Measurements from ENCODE around the gene DUSP6.
"Not testable (repeated sequence)": the region's sequence is repeated elsewhere in the genome, so short reads cannot be mapped to it uniquely, and the experiment has no call there.

The DUSP6 gene

GRCh38 chr12:89351489-89352241 is 636 bp downstream of the DUSP6 start:
- no peak for DNase-seq (ENCODE audit: low read depth in 2 of 2)

GRCh38 chr12:89350630-89351488 is 1.4 kb downstream of the DUSP6 start:
- DNase-seq (ENCODE audit: low read depth in 2 of 2) = no peak

GRCh38 chr12:89350260-89350629 is 2.1 kb downstream of the DUSP6 start:
- no peak for DNase-seq (ENCODE audit: low read depth in 2 of 2)

GRCh38 chr12:89349814-89350213 is 2.5 kb downstream of the DUSP6 start:
- no peak for DNase-seq (ENCODE audit: low read depth in 2 of 2)

GRCh38 chr12:89348894-89349699 is 3.2 kb downstream of the DUSP6 start:
- no peak for DNase-seq (ENCODE audit: low read depth in 2 of 2)

- no peak for DNase-seq (ENCODE audit: low read depth in 2 of 2)
Observed at GRCh38 chr12:89347325-89347829, 4.9 kb downstream of the DUSP6 start.

- DNase-seq (ENCODE audit: low read depth in 2 of 2) = no peak
Observed at GRCh38 chr12:89346741-89347324, 5.5 kb downstream of the DUSP6 start.

- DNase-seq (ENCODE audit: low read depth in 2 of 2) = no peak
Observed at GRCh38 chr12:89345830-89346740, 6.2 kb downstream of the DUSP6 start.

GRCh38 chr12:89345376-89345775 is 6.9 kb downstream of the DUSP6 start:
- no peak for DNase-seq (ENCODE audit: low read depth in 2 of 2)

GRCh38 chr12:89344862-89345202 is 7.5 kb downstream of the DUSP6 start:
- DNase-seq (ENCODE audit: low read depth in 2 of 2) = no peak

GRCh38 chr12:89344043-89344861 is 8.0 kb downstream of the DUSP6 start:
- DNase-seq (ENCODE audit: low read depth in 2 of 2) = no peak

- DNase-seq (ENCODE audit: low read depth in 2 of 2) = no peak
Observed at GRCh38 chr12:89343127-89343526, 9.2 kb downstream of the DUSP6 start.

GRCh38 chr12:89340861-89341260 is 11.4 kb downstream of the DUSP6 start:
- no peak for DNase-seq (ENCODE audit: low read depth in 2 of 2)

- no peak for DNase-seq (ENCODE audit: low read depth in 2 of 2)
Observed at GRCh38 chr12:89339526-89339925, 12.8 kb downstream of the DUSP6 start.

GRCh38 chr12:89337136-89337535 is 15.2 kb downstream of the DUSP6 start:
- DNase-seq (ENCODE audit: low read depth in 2 of 2) = not testable (repeated sequence)

GRCh38 chr12:89335452-89336244 is 16.7 kb downstream of the DUSP6 start:
- DNase-seq (ENCODE audit: low read depth in 2 of 2) = no peak

- DNase-seq (ENCODE audit: low read depth in 2 of 2) = no peak
Observed at GRCh38 chr12:89334548-89335169, 17.6 kb downstream of the DUSP6 start.

GRCh38 chr12:89333564-89334252 is 18.6 kb downstream of the DUSP6 start:
- DNase-seq (ENCODE audit: low read depth in 2 of 2) = no peak

Measured in stimulated activated CD4-positive, alpha-beta T cell treated with anti-CD3 and anti-CD28 coated beads, Interleukin-15, amount 100 ng/mL, for 48 hours (primary cell).